Measurements from ENCODE around the gene POLR3H. TPM values are rescaled to one million over a fixed set of nuclear protein-coding genes. Genes with fewer than 3 reads are reported as not detected.
"Not testable (repeated sequence)": the region's sequence is repeated elsewhere in the genome, so short reads cannot be mapped to it uniquely, and the experiment has no call there.

The POLR3H gene
- total and polyA plus RNA-seq, 8 donors: 2.6 to 21.7 (median 12.4) TPM

DNA sequence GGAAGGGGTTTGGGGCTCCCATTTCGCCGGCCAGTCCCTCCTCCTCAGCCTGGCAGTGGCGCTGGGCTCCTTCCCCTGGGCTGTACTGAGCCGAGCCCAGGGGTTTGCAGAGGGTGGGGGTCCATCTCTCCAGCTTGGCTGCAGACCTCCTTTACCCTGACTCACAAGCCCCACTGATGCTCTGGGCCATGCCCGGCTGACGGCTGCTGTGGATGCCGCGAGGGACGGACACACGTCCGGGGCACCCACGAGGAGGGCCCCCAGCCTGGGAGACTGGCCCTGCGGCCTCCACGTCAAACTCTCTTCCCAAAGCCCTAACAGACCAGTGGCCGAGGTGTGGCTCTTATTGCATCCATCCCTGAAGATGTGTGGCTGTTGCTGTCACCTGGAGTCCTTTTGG is 31.3 kb upstream of the POLR3H start:
- peak overlapping the region in 3 of 5 donors; percentile 2 to 38 (median 21) for H3K27ac ChIP-seq

DNA sequence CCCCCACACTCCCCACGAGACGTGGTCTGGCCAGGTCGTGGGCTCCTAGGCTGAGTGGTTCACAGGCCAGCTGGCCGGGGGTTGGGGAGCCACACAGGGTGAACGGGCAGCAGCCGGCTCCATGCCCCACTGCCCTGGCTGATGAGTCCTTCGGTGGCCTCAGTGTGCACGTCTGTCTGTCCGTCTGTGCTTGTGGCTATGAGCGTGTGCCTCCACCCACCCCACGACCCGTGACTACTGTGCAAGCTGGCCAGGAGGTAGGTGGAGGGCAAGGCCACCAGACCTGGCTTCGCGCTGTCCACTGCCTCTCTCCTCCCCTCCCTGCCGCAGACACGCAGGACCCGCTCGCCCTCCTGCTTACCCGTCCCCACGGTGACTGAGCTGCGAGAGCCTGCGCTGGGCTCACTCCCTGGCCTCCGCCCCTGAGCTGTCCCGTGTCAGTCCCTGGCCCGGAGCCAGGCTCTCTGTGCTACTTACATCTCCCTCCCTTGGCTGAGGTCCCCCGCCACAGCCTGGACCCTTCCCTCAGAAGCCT is 30.6 kb upstream of the POLR3H start:
- Histone ChIP-seq H3K27ac (peak overlapping the region in 3 of 5 donors; percentile 2 to 38 (median 21)), H3K27me3 (no peaks in the 10 kb centered on the region), H3K4me1 (peaks cover 0 to 17% (median 7%) of the 10 kb centered on the region in 4 donors), H3K36me3 (peaks cover 26 to 55% (median 54%) of the 10 kb centered on the region in 4 donors), H3K9me3 (no peaks in the 10 kb centered on the region), H3K4me3 (no peak overlapping the region)
- intact Hi-C loops (cut with DNase I; ENCODE audit: low total_unique reads): no loop called here
- TF ChIP-seq EP300 (IDR thresholded peaks at IDR 0.05) (no peak), POLR2AphosphoS5 (IDR thresholded peaks at IDR 0.05) (no peak), POLR2A (IDR thresholded peaks at IDR 0.05) (no peak)
- TF ChIP-seq, protein P1, sequence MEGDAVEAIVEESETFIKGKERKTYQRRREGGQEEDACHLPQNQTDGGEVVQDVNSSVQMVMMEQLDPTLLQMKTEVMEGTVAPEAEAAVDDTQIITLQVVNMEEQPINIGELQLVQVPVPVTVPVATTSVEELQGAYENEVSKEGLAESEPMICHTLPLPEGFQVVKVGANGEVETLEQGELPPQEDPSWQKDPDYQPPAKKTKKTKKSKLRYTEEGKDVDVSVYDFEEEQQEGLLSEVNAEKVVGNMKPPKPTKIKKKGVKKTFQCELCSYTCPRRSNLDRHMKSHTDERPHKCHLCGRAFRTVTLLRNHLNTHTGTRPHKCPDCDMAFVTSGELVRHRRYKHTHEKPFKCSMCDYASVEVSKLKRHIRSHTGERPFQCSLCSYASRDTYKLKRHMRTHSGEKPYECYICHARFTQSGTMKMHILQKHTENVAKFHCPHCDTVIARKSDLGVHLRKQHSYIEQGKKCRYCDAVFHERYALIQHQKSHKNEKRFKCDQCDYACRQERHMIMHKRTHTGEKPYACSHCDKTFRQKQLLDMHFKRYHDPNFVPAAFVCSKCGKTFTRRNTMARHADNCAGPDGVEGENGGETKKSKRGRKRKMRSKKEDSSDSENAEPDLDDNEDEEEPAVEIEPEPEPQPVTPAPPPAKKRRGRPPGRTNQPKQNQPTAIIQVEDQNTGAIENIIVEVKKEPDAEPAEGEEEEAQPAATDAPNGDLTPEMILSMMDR (IDR thresholded peaks at IDR 0.05): no peak
- peak; percentile 49 to 73 for DNase-seq
- 56 to 75% (median 72%) methylated on average over 21 to 26 of the region's 26 CpGs for WGBS, 5 donors

More for the DNA sequence above, 31.3 kb upstream of the POLR3H start:
- Histone ChIP-seq H3K4me3 (no peak overlapping the region), H3K4me1 (peaks cover 0 to 18% (median 7%) of the 10 kb centered on the region in 4 donors), H3K27me3 (no peaks in the 10 kb centered on the region), H3K36me3 (peaks cover 32 to 61% (median 60%) of the 10 kb centered on the region in 4 donors), H3K9me3 (no peaks in the 10 kb centered on the region)
- intact Hi-C loops (cut with DNase I; ENCODE audit: low total_unique reads): no loop called here
- no peak for DNase-seq
- WGBS, 5 donors: 90 to 98% (median 91%) methylated on average over 6 to 15 of the region's 15 CpGs; no CpG with 5 or more reads in 1 of the 5 donors
- TF ChIP-seq, protein P1 (IDR thresholded peaks at IDR 0.05): no peak
- TF ChIP-seq POLR2A (IDR thresholded peaks at IDR 0.05) (no peak), EP300 (IDR thresholded peaks at IDR 0.05) (no peak)

DNA sequence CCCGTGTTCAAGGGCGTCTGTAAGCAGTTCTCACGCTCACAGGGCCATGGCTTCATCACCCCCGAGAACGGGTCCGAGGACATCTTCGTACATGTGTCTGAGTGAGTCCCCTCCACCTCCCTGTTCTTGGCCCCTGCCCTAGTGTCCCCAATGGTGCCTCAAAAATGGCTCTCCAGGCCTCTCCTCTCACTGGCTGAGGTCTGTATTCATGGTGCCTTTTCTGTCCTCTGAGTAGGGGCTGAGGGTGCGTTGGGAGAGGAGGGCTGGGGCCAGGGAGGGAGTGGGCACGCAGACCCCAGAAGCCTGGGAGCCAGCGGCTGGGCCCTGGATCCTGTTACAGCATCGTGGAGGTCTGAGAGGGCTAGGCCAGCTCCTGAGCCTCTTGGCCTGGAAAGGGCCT is 29.4 kb upstream of the POLR3H start:
- DNase-seq: no peak
- intact Hi-C loops (cut with DNase I; ENCODE audit: low total_unique reads): no loop called here
- H3K4me1 ChIP-seq: peaks cover 0 to 9% (median 7%) of the 10 kb centered on the region in 4 donors
- no peak overlapping the region for H3K4me3 ChIP-seq
- H3K9me3 ChIP-seq: no peaks in the 10 kb centered on the region
- no peak overlapping the region for H3K27ac ChIP-seq
- TF ChIP-seq, protein P1 (IDR thresholded peaks at IDR 0.05): no peak
- H3K27me3 ChIP-seq: no peaks in the 10 kb centered on the region
- peaks cover 14 to 42% (median 42%) of the 10 kb centered on the region in 4 donors for H3K36me3 ChIP-seq
- 86 to 91% (median 89%) methylated on average over 11 of the region's 11 CpGs for WGBS, 5 donors

DNA sequence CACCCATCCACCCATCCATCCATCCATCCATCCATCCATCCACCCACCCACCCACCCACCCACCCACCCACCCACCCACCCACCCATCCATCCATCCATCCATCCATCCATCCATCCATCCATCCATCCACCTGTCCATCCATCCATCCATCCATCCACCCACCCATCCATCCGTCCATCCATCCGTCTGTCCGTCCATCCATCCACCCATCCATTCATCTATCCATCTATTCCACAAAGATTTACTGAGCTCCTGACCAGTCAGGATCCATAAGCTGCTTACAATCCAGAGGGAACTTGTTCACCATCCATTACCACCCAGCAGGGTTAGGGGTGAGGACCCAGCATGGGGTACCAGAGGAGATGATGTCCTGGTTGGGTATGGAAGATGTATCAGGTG is 28.0 kb upstream of the POLR3H start:
- DNase-seq; H3K4me1 ChIP-seq; H3K27ac ChIP-seq; H3K9me3 ChIP-seq; intact Hi-C loops (cut with DNase I; ENCODE audit: low total_unique reads); H3K4me3 ChIP-seq; H3K27me3 ChIP-seq: not testable (repeated sequence)
- WGBS, 5 donors: 88 to 94% (median 93%) methylated on average over 3 of the region's 3 CpGs
- peaks cover 13 to 29% (median 28%) of the 10 kb centered on the region in 4 donors for H3K36me3 ChIP-seq

DNA sequence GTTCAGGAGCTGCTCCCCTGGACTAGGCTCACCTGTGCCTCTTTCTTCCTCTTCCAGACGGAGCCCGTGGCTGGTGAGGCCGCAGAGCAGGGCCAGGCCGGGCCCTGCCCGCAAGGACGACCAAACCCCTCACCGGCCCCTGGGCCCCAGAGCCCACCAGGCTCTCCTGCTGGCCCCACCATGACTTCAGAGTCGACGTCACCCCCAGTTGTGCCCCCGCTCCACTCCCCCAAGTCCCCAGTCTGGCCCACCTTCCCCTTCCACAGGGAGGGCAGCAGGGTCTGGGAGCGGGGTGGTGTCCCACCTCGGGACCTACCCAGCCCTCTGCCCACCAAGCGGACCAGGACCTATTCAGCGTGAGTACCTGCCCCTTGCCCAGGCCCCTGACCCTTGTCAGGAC is 27.5 kb upstream of the POLR3H start:
- no peaks in the 10 kb centered on the region for H3K27me3 ChIP-seq
- WGBS, 5 donors: 91 to 97% (median 95%) methylated on average over 8 to 14 of the region's 14 CpGs
- H3K9me3 ChIP-seq: no peaks in the 10 kb centered on the region
- intact Hi-C loops (cut with DNase I; ENCODE audit: low total_unique reads): no loop called here
- H3K27ac ChIP-seq: no peak overlapping the region
- no peak for DNase-seq
- no peak for TF ChIP-seq POLR2A (IDR thresholded peaks at IDR 0.05)
- TF ChIP-seq EP300 (IDR thresholded peaks at IDR 0.05): no peak
- no peak for TF ChIP-seq POLR2AphosphoS5 (IDR thresholded peaks at IDR 0.05)
- peaks cover 13 to 23% (median 23%) of the 10 kb centered on the region in 4 donors for H3K36me3 ChIP-seq
- H3K4me3 ChIP-seq: no peak overlapping the region
- H3K4me1 ChIP-seq: peaks cover 0 to 15% (median 7%) of the 10 kb centered on the region in 4 donors
